HepG2 (cell line): ENCODE measurements around the gene ZFYVE26. TPM values are rescaled to one million over a fixed set of nuclear protein-coding genes. Genes with fewer than 3 reads are reported as not detected.

Source experiments
- CENPX ChIP-seq: sonication (generic); formaldehyde crosslinking; IDR thresholded peaks from 2 replicates; pipeline ENCODE4 v1.9.0; 2021; ENCODE audit warnings: mild to moderate bottlenecking, missing genetic modification reagents, moderate library complexity
- HES4 ChIP-seq: sonication (generic); formaldehyde crosslinking; IDR thresholded peaks from 2 replicates; pipeline ENCODE4 v1.9.0; 2021; ENCODE audit warnings: mild to moderate bottlenecking, missing genetic modification reagents, borderline replicate concordance
- HOXA5 ChIP-seq: sonication (generic); formaldehyde crosslinking; IDR thresholded peaks from 2 replicates; pipeline ENCODE4 v1.4.0; 2020; ENCODE audit warnings: missing genetic modification reagents
- KMT2B ChIP-seq: IDR thresholded peaks from 2 replicates; pipeline ENCODE4 v1.6.1; 2016; ENCODE audit warnings: missing genetic modification reagents, missing compliant biosample characterization
- RBM39 ChIP-seq: fragments of 200-400 bp; formaldehyde crosslinking; IDR thresholded peaks from one replicate; pipeline ENCODE4 v1.6.1; 2018; ENCODE audit warnings: antibody characterized with exemption, mild to moderate bottlenecking, low read depth, low read length; ENCODE audit not compliant: poor library complexity, severe bottlenecking
- SYNCRIP ChIP-seq: fragments of 200-400 bp; formaldehyde crosslinking; IDR thresholded peaks from 2 replicates; pipeline ENCODE4 v1.6.1; 2018; ENCODE audit warnings: mild to moderate bottlenecking, low read depth, low read length; ENCODE audit not compliant: insufficient read depth
- TEAD3 ChIP-seq: optimal IDR thresholded peaks from 2 replicates; pipeline ENCODE3; 2016; ENCODE audit warnings: borderline replicate concordance
- ZBTB43 ChIP-seq: sonication (generic); formaldehyde crosslinking; conservative IDR thresholded peaks from 2 replicates; pipeline ENCODE4 v1.4.0; 2020; ENCODE audit warnings: missing genetic modification reagents
- ZFYVE20 ChIP-seq: sonication (generic); formaldehyde crosslinking; IDR thresholded peaks from 2 replicates; pipeline ENCODE4 v1.8.0; 2023; ENCODE audit warnings: low read depth, mild to moderate bottlenecking, moderate library complexity, missing genetic modification reagents, borderline replicate concordance
- ZNF530 ChIP-seq: sonication (generic); formaldehyde crosslinking; IDR thresholded peaks from 2 replicates; pipeline ENCODE4 v1.5.0; 2020; ENCODE audit warnings: low read depth, mild to moderate bottlenecking, missing genetic modification reagents
- ZNF644 ChIP-seq: IDR thresholded peaks from 2 replicates; pipeline ENCODE4 v1.6.1; 2016; ENCODE audit warnings: low read depth
- ZNF703 ChIP-seq: sonication (generic); formaldehyde crosslinking; IDR thresholded peaks from 2 replicates; pipeline ENCODE4 v1.5.1; 2020; ENCODE audit warnings: missing genetic modification reagents, mild to moderate bottlenecking, moderate library complexity, borderline replicate concordance
- ZNF772 ChIP-seq: sonication (generic); formaldehyde crosslinking; IDR thresholded peaks from 2 replicates; pipeline ENCODE4 v1.5.0; 2020; ENCODE audit warnings: mild to moderate bottlenecking, missing genetic modification reagents
- ZNF816 ChIP-seq: sonication (generic); formaldehyde crosslinking; IDR thresholded peaks from 2 replicates; pipeline ENCODE4 v1.8.0; 2022; ENCODE audit warnings: missing genetic modification reagents, mild to moderate bottlenecking, borderline replicate concordance
- ZSCAN30 ChIP-seq: sonication (generic); formaldehyde crosslinking; IDR thresholded peaks from 2 replicates; pipeline ENCODE4 v1.5.0; 2020; ENCODE audit warnings: mild to moderate bottlenecking, missing genetic modification reagents
- polyA plus RNA-seq, 8 experiments: library from polyadenylated mRNA; depleted of rRNA in 3 of 8; stranded (reverse) in 7 of 8; unstranded in 1 of 8; fragments of >200 nt; fragmentation: Illumina TruSeq in 4 of 8; extraction: Trizol in 4 of 8; gene quantifications; 2 replicates each; pipeline versions ENCODE4 v1.2.1 to v1.2.3, GENCODE V29; 2011 to 2016; ENCODE audit warnings: low read depth in 4 of 8, missing spikeins in 1 of 8, mixed read lengths in 1 of 8; ENCODE audit not compliant: insufficient read depth in 1 of 8
- total RNA-seq, 5 experiments: library from RNA; depleted of rRNA; stranded (reverse); fragments of >200 nt; fragmentation: Illumina TruSeq; extraction: Trizol; gene quantifications; 2 replicates each; pipeline ENCODE4 v1.2.3, GENCODE V29; 2016; ENCODE audit warnings: low read depth in 1 of 5
- TF ChIP-seq, protein P1 (sequence below): sonication (generic); formaldehyde crosslinking; IDR thresholded peaks from 2 replicates; pipeline ENCODE4 v1.5.0; 2020; ENCODE audit warnings: mild to moderate bottlenecking, missing genetic modification reagents, borderline replicate concordance
- TF ChIP-seq, protein P2 (sequence below): IDR thresholded peaks from 2 replicates; pipeline ENCODE4 v1.6.1; 2016; ENCODE audit warnings: mild to moderate bottlenecking

ZFYVE26 gene
- total and polyA plus RNA-seq, 2 of the 13 experiments (the other 11 are each of a cell fraction or from before 2014, with no cell fraction given), result 13.6 to 16.4 TPM

GRCh38 chr14:67816326-67817002 is at the start of gene ZFYVE26 (continued):
- TF ChIP-seq, protein P1, sequence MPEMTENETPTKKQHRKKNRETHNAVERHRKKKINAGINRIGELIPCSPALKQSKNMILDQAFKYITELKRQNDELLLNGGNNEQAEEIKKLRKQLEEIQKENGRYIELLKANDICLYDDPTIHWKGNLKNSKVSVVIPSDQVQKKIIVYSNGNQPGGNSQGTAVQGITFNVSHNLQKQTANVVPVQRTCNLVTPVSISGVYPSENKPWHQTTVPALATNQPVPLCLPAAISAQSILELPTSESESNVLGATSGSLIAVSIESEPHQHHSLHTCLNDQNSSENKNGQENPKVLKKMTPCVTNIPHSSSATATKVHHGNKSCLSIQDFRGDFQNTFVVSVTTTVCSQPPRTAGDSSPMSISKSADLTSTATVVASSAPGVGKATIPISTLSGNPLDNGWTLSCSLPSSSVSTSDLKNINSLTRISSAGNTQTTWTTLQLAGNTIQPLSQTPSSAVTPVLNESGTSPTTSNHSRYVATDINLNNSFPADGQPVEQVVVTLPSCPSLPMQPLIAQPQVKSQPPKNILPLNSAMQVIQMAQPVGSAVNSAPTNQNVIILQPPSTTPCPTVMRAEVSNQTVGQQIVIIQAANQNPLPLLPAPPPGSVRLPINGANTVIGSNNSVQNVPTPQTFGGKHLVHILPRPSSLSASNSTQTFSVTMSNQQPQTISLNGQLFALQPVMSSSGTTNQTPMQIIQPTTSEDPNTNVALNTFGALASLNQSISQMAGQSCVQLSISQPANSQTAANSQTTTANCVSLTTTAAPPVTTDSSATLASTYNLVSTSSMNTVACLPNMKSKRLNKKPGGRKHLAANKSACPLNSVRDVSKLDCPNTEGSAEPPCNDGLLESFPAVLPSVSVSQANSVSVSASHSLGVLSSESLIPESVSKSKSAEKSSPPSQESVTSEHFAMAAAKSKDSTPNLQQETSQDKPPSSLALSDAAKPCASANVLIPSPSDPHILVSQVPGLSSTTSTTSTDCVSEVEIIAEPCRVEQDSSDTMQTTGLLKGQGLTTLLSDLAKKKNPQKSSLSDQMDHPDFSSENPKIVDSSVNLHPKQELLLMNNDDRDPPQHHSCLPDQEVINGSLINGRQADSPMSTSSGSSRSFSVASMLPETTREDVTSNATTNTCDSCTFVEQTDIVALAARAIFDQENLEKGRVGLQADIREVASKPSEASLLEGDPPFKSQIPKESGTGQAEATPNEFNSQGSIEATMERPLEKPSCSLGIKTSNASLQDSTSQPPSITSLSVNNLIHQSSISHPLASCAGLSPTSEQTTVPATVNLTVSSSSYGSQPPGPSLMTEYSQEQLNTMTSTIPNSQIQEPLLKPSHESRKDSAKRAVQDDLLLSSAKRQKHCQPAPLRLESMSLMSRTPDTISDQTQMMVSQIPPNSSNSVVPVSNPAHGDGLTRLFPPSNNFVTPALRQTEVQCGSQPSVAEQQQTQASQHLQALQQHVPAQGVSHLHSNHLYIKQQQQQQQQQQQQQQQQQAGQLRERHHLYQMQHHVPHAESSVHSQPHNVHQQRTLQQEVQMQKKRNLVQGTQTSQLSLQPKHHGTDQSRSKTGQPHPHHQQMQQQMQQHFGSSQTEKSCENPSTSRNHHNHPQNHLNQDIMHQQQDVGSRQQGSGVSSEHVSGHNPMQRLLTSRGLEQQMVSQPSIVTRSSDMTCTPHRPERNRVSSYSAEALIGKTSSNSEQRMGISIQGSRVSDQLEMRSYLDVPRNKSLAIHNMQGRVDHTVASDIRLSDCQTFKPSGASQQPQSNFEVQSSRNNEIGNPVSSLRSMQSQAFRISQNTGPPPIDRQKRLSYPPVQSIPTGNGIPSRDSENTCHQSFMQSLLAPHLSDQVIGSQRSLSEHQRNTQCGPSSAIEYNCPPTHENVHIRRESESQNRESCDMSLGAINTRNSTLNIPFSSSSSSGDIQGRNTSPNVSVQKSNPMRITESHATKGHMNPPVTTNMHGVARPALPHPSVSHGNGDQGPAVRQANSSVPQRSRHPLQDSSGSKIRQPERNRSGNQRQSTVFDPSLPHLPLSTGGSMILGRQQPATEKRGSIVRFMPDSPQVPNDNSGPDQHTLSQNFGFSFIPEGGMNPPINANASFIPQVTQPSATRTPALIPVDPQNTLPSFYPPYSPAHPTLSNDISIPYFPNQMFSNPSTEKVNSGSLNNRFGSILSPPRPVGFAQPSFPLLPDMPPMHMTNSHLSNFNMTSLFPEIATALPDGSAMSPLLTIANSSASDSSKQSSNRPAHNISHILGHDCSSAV (CRISPR knock-in tag), result no peak
- peak; percentile 42; the same call in 1 of the 2 replicates for TF ChIP-seq HOXA5
- TF ChIP-seq, protein P2, sequence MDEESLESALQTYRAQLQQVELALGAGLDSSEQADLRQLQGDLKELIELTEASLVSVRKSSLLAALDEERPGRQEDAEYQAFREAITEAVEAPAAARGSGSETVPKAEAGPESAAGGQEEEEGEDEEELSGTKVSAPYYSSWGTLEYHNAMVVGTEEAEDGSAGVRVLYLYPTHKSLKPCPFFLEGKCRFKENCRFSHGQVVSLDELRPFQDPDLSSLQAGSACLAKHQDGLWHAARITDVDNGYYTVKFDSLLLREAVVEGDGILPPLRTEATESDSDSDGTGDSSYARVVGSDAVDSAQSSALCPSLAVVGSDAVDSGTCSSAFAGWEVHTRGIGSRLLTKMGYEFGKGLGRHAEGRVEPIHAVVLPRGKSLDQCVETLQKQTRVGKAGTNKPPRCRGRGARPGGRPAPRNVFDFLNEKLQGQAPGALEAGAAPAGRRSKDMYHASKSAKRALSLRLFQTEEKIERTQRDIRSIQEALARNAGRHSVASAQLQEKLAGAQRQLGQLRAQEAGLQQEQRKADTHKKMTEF (CRISPR knock-in tag), result peak; percentile 73
- no peak for TF ChIP-seq ZSCAN30 (CRISPR knock-in tag)
- no peak for TF ChIP-seq CENPX (CRISPR knock-in tag)
- TF ChIP-seq SYNCRIP, result no peak
- TF ChIP-seq KMT2B (CRISPR knock-in tag), result peak; percentile 85
- TF ChIP-seq TEAD3 (CRISPR knock-in tag), result peak; percentile 12
- no peak for TF ChIP-seq ZFYVE20 (CRISPR knock-in tag)
- TF ChIP-seq ZNF644 (CRISPR knock-in tag), result no peak
- TF ChIP-seq ZNF816 (CRISPR knock-in tag), result no peak
- no peak for TF ChIP-seq RBM39
- TF ChIP-seq ZNF530 (CRISPR knock-in tag), result no peak
- no peak for TF ChIP-seq ZNF772 (CRISPR knock-in tag)
- no peak for TF ChIP-seq ZNF703 (CRISPR knock-in tag)
- no peak for TF ChIP-seq HES4 (CRISPR knock-in tag)
- no peak; the same call in 1 of the 2 replicates for TF ChIP-seq ZBTB43 (CRISPR knock-in tag)
